ENCODE results near the gene CARD19.

DNA sequence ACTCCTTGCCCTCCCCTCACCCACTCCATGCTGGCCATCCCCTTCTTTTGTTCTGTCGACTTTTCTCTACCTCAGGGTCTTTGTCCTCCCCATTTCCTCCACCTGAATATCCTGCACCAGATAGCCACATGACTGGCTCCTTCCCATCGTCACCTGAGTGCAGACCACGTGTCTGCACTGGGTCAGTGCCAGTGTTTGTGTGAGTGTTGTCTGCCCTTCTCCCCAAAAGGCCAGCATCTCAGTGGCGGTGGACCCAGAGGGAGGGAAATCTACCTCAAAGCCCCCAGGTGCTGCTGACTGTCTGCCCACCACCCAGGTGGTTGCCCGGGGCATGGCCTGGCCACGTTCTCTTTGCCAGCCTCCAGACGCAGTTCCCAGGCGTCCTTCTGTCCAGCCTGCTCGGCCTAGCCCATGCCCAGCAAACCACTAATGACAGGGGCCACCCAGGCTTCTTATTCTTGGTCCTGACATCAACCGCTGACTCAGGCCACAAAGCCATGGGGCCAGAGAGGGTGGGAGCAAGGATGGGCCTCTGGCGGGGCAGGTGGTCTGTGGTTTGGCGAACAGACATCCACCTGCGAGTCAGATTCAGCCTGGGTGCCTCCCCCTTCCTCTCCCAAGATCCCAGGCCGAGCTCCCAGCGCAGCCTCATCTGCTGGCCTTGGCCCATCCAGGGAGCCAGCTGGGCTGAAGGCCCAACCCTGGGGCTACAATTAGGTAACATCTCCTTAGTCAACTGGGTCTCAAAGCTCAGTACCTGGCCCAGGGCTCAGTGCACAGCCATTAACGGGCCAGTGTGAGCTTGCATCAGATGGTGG lies 43.6 kb downstream of the CARD19 start:
- TF ChIP-seq, protein P1, sequence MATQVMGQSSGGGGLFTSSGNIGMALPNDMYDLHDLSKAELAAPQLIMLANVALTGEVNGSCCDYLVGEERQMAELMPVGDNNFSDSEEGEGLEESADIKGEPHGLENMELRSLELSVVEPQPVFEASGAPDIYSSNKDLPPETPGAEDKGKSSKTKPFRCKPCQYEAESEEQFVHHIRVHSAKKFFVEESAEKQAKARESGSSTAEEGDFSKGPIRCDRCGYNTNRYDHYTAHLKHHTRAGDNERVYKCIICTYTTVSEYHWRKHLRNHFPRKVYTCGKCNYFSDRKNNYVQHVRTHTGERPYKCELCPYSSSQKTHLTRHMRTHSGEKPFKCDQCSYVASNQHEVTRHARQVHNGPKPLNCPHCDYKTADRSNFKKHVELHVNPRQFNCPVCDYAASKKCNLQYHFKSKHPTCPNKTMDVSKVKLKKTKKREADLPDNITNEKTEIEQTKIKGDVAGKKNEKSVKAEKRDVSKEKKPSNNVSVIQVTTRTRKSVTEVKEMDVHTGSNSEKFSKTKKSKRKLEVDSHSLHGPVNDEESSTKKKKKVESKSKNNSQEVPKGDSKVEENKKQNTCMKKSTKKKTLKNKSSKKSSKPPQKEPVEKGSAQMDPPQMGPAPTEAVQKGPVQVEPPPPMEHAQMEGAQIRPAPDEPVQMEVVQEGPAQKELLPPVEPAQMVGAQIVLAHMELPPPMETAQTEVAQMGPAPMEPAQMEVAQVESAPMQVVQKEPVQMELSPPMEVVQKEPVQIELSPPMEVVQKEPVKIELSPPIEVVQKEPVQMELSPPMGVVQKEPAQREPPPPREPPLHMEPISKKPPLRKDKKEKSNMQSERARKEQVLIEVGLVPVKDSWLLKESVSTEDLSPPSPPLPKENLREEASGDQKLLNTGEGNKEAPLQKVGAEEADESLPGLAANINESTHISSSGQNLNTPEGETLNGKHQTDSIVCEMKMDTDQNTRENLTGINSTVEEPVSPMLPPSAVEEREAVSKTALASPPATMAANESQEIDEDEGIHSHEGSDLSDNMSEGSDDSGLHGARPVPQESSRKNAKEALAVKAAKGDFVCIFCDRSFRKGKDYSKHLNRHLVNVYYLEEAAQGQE (IDR thresholded peaks at IDR 0.05; ENCODE audit: borderline replicate concordance): no peak
- TF ChIP-seq, protein P1 (CRISPR knock-in tag; IDR thresholded peaks at IDR 0.05; ENCODE audit: low read depth): no peak
- TF ChIP-seq TGIF2 (CRISPR knock-in tag; IDR thresholded peaks at IDR 0.05): no peak

Data from K562 (cell line).